Activated T-cell treated with anti-CD3 and anti-CD28 coated beads, Interleukin-2, amount 50 U/mL, for 72 hours (primary cell): Measurements from ENCODE around the gene PGPEP1. TPM values are rescaled to one million over a fixed set of nuclear protein-coding genes. Genes with fewer than 3 reads are reported as not detected.
A peak's percentile ranks its signal among the peaks of the same experiment; 100 is the strongest.
"Not testable (repeated sequence)": the region's sequence is repeated elsewhere in the genome, so short reads cannot be mapped to it uniquely, and the experiment has no call there.

Experiments used
- ATAC-seq, 2 donors: fragments of 150-1000 bp; cut with Tn5 transposase; replicated peaks in 1 of 2; 2 replicates each; pipeline ENCODE4 v1.10.0; 2021; ENCODE audit warnings: moderate library complexity in 2 of 2, mild to moderate bottlenecking in 1 of 2
- DNase-seq, 2 donors: peaks; one replicate each; pipeline ENCODE4 v3.0.0; 2021 to 2022; ENCODE audit warnings: mixed read lengths in 1 of 2
- H3K27ac Mint-ChIP-seq: one replicate; pipeline ENCODE4 v1.8.0; 2022; ENCODE audit warnings: mild to moderate bottlenecking, moderate library complexity, mixed read lengths
- H3K27me3 Mint-ChIP-seq: one replicate; pipeline ENCODE4 v1.8.0; 2022; ENCODE audit warnings: low read depth, mixed read lengths
- H3K36me3 Mint-ChIP-seq, 2 donors: one replicate each; pipeline ENCODE4 v1.8.0; 2022; ENCODE audit warnings: mixed read lengths in 2 of 2, mild to moderate bottlenecking in 1 of 2; ENCODE audit not compliant: insufficient read depth in 2 of 2
- H3K4me1 Mint-ChIP-seq: one replicate; pipeline ENCODE4 v1.8.0; 2022; ENCODE audit warnings: low read depth, mixed read lengths
- H3K4me3 Mint-ChIP-seq, 2 donors: one replicate each; pipeline ENCODE4 v1.8.0; 2022; ENCODE audit warnings: mild to moderate bottlenecking in 2 of 2, mixed read lengths in 2 of 2, moderate library complexity in 2 of 2
- H3K9me3 Mint-ChIP-seq, 2 donors: one replicate each; pipeline ENCODE4 v1.8.0; 2022; ENCODE audit warnings: mixed read lengths in 2 of 2
- total RNA-seq, 2 donors: library from RNA; stranded (reverse); gene quantifications; one replicate each; pipeline ENCODE4 v1.2.3, GENCODE V29; 2022

The PGPEP1 gene
- total RNA-seq, 2 donors from 2014 or later = 55.5 to 58.0 TPM

DNA sequence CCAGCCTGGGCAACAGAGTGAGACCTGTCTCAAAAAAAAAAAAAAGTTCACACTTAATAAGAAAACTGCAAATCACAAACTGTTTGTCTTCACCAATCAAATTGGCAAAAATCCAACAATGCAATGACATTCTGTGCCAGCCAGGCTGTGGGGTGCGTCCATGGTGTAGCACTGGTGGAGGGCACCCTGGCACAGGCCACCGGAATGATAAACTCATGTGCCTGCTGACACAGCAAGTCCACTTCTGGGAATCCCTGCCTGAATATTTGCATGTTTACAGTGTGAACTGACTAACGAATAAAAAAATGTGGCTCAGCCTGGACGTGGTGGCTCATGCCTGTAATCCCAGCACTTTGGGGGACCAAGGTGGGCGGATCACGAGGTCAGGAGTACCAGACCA is 58.6 kb downstream of the PGPEP1 start:
- DNase-seq (no peak), ATAC-seq (no peak)
- Mint-ChIP-seq H3K27ac (no peak overlapping the region), H3K4me1 (no peaks in the 10 kb centered on the region), H3K27me3 (peaks cover 17% of the 10 kb centered on the region), H3K36me3 (no peaks in the 10 kb centered on the region), H3K4me3 (no peak overlapping the region), H3K9me3 (no peaks in the 10 kb centered on the region)

- peaks cover 11% of the 10 kb centered on the region for H3K27me3 Mint-ChIP-seq
- DNase-seq (no peak), ATAC-seq (no peak)
- no peaks in the 10 kb centered on the region for H3K36me3 Mint-ChIP-seq
- no peak overlapping the region for H3K4me3 Mint-ChIP-seq
- no peak overlapping the region for H3K27ac Mint-ChIP-seq
- H3K4me1 Mint-ChIP-seq = no peaks in the 10 kb centered on the region
- no peaks in the 10 kb centered on the region for H3K9me3 Mint-ChIP-seq
Measured at GRCh38 chr19:18401580-18402112, 61.2 kb downstream of the PGPEP1 start.

GRCh38 chr19:18402455-18403248 is 62.3 kb downstream of the PGPEP1 start:
- not testable (repeated sequence) for H3K4me1 Mint-ChIP-seq, ATAC-seq, H3K27me3 Mint-ChIP-seq, H3K9me3 Mint-ChIP-seq, H3K27ac Mint-ChIP-seq, H3K36me3 Mint-ChIP-seq, DNase-seq, H3K4me3 Mint-ChIP-seq

DNA sequence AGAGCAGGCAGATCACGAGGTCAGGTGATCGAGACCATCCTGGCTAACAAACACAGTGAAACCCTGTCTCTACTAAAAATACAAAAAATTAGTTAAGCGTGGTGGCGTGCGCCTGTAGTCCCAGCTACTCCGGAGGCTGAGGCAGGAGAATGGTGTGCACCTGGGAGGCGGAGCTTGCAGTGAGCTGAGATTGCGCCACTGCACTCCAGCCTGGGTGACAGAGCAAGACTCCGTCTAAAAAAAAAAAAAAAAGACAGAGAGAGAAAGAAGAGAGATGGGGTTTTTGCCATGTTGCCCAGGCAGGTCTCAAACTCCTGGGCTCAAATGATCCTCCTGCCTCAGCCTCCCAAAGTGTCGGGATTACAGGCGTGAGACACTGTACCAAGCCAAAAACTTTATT is 65.4 kb downstream of the PGPEP1 start:
- H3K9me3 Mint-ChIP-seq, H3K27ac Mint-ChIP-seq, H3K4me3 Mint-ChIP-seq, H3K4me1 Mint-ChIP-seq, H3K36me3 Mint-ChIP-seq, DNase-seq, H3K27me3 Mint-ChIP-seq, ATAC-seq: not testable (repeated sequence)

DNA sequence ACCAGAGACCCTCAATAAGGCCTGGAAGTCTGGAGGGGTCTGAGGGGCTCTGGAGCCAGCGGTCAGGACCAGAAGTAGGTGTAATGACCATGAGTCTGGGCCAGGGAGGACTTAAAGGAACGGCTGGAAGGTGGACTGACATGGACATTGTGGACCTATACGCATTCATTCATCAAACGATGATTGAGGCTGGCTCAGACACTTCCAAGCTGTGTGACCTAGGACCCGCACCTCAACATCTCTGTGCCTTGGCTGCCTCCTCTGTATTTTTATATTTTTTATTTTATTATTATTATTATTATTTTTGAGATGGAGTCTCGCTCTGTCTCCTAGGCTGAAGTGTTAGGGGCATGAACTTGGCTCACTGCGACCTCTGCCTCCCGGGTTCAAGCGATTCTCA is 66.4 kb downstream of the PGPEP1 start:
- no peaks in the 10 kb centered on the region for H3K9me3 Mint-ChIP-seq
- H3K4me3 Mint-ChIP-seq = no peak overlapping the region
- no peak overlapping the region for H3K27ac Mint-ChIP-seq
- no peaks in the 10 kb centered on the region for H3K4me1 Mint-ChIP-seq
- H3K27me3 Mint-ChIP-seq = no peaks in the 10 kb centered on the region
- DNase-seq (no peak), ATAC-seq (no peak)
- no peaks in the 10 kb centered on the region for H3K36me3 Mint-ChIP-seq

DNA sequence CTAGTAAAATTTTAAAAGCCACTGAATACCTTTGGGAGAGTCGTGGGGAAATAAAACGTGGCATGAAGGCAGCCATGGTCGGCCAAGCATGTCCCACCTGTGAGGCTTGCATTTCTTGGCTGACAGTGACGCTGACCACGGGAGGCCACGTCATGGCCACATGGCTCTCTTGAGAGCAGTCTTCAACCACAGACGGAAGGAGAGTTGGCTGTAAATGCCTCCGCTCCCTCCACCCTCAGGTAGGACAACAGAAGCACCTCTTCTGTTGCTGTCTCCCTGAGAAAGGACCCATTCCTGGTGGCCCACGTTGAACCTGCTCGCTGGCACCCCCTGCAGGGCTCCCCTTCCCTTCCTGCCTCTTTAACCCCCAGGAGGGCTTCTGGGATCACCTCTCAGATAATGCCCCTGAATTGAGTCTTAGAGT is 67.7 kb downstream of the PGPEP1 start:
- no peaks in the 10 kb centered on the region for H3K4me1 Mint-ChIP-seq
- peaks cover 8% of the 10 kb centered on the region for H3K27me3 Mint-ChIP-seq
- H3K36me3 Mint-ChIP-seq = no peaks in the 10 kb centered on the region
- ATAC-seq (peak in 1 of 2 donors; percentile 41), DNase-seq (peak in 1 of 2 donors; percentile 39)
- H3K9me3 Mint-ChIP-seq = no peaks in the 10 kb centered on the region
- H3K4me3 Mint-ChIP-seq = no peak overlapping the region
- H3K27ac Mint-ChIP-seq = no peak overlapping the region

GRCh38 chr19:18412610-18413239 is 72.3 kb downstream of the PGPEP1 start:
- DNase-seq (no peak), ATAC-seq (no peak)
- Mint-ChIP-seq H3K9me3 (no peaks in the 10 kb centered on the region), H3K27me3 (peaks cover 34% of the 10 kb centered on the region), H3K27ac (no peak overlapping the region), H3K4me1 (peaks cover 35% of the 10 kb centered on the region), H3K4me3 (no peak overlapping the region), H3K36me3 (no peaks in the 10 kb centered on the region)

DNA sequence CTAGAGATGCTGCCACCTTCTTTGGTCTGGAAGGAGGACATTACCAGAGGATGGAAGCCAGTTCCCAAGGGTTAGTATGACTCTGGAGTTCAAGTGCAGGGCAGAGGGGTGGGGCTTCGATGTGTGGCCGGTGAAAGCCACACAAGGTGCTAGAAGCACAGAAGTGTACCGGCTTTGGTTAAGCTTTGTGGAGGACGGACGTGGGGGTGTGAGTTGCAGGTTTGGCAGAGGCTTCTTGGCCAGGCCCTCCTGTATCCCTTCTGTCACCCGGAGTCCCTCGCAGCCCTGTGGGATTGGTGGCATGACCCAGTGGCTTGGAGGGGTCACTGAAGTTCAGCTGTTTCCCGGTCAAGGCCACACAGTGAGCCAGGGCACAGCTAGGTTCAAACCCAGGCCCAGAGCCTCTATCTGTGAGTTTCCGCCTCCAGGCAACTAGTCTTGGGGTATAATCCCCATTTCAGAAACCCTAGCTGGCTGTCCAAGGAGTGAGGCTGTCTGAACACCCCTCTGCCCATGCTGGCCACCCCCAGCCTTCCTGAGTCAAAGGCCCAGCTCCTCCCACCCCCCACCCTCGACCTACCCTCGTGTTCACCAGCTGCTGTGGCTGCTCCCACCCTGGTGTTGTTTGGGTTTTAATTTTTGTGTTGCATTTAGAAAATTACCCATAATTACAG is 74.2 kb downstream of the PGPEP1 start:
- Mint-ChIP-seq H3K4me1 (peaks cover 48% of the 10 kb centered on the region), H3K27ac (no peak overlapping the region), H3K9me3 (no peaks in the 10 kb centered on the region), H3K36me3 (peaks cover 0 to 3% of the 10 kb centered on the region in 2 donors), H3K4me3 (peak overlapping the region; percentile 27 to 48), H3K27me3 (peaks cover 42% of the 10 kb centered on the region)
- DNase-seq (no peak), ATAC-seq (no peak)

DNA sequence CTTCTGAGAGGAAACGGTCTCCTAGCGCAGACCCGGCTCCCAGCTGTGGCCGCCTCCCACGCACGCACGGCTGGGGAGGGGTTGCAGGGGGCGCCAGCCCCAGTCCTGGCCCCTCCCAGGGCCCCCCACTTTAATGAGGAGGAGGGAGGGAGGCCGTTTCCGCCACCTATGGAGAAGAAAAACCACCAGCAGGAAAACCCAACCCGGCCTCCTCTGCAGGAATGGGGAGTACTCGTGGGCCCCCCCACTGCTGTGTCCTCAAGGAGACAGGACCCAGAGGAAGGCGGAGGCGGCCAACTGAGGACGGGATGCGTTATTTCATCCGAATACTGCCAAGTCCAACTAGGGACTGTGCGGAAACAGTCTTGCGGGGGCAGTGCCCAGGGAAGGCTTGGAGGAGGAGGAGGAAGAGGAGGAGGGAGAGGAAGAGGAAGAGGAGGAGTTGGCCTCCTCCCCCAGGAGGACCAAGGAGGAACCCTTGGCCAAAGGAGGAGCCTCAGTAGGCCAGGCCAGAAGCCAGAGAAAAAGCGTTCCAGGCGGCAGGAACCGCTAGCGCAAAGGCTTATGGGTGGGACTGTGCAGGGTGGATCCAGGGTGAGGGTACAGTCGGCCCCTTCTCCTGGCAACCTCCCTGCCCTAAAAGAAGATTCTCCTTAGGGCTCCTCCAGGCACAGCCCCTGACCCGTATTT is 74.9 kb downstream of the PGPEP1 start:
- Mint-ChIP-seq H3K4me1 (peaks cover 52% of the 10 kb centered on the region), H3K27me3 (peaks cover 42% of the 10 kb centered on the region), H3K27ac (no peak overlapping the region), H3K36me3 (peaks cover 0 to 3% of the 10 kb centered on the region in 2 donors), H3K9me3 (no peaks in the 10 kb centered on the region), H3K4me3 (peak overlapping the region; percentile 75 to 87)
- no peak for ATAC-seq
- no peak for DNase-seq

- Mint-ChIP-seq H3K4me1 (peaks cover 67% of the 10 kb centered on the region), H3K27me3 (peaks cover 42% of the 10 kb centered on the region), H3K4me3 (peak overlapping the region; percentile 66 to 87), H3K9me3 (no peaks in the 10 kb centered on the region), H3K36me3 (peaks cover 0 to 3% of the 10 kb centered on the region in 2 donors), H3K27ac (no peak overlapping the region)
- DNase-seq (peak; percentile 52 to 61), ATAC-seq (peak; percentile 6 to 18)
Measured at GRCh38 chr19:18416778-18417249, 76.4 kb downstream of the PGPEP1 start.

- peak; percentile 44 to 52 for DNase-seq
- Mint-ChIP-seq H3K36me3 (peaks cover 0 to 3% of the 10 kb centered on the region in 2 donors), H3K27me3 (peaks cover 40% of the 10 kb centered on the region), H3K27ac (peak overlapping the region; percentile 82), H3K4me1 (peaks cover 73% of the 10 kb centered on the region), H3K9me3 (no peaks in the 10 kb centered on the region), H3K4me3 (peak overlapping the region; percentile 87 to 88)
- ATAC-seq = peak in 1 of 2 donors; percentile 7
Measured at GRCh38 chr19:18417250-18418028, 77.0 kb downstream of the PGPEP1 start.

GRCh38 chr19:18418029-18418482 is 77.7 kb downstream of the PGPEP1 start:
- Mint-ChIP-seq H3K4me3 (peak overlapping the region; percentile 81 to 88), H3K4me1 (peaks cover 79% of the 10 kb centered on the region), H3K36me3 (peaks cover 0 to 3% of the 10 kb centered on the region in 2 donors), H3K27ac (peak overlapping the region; percentile 82), H3K27me3 (peaks cover 34% of the 10 kb centered on the region), H3K9me3 (no peaks in the 10 kb centered on the region)
- DNase-seq = peak in 1 of 2 donors; percentile 50
- ATAC-seq = no peak
